ENCODE measurements around the gene PRPSAP2.
"Not testable (repeated sequence)": the region's sequence is repeated elsewhere in the genome, so short reads cannot be mapped to it uniquely, and the experiment has no call there.

Gene PRPSAP2, protein sequence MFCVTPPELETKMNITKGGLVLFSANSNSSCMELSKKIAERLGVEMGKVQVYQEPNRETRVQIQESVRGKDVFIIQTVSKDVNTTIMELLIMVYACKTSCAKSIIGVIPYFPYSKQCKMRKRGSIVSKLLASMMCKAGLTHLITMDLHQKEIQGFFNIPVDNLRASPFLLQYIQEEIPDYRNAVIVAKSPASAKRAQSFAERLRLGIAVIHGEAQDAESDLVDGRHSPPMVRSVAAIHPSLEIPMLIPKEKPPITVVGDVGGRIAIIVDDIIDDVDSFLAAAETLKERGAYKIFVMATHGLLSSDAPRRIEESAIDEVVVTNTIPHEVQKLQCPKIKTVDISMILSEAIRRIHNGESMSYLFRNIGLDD

DNA sequence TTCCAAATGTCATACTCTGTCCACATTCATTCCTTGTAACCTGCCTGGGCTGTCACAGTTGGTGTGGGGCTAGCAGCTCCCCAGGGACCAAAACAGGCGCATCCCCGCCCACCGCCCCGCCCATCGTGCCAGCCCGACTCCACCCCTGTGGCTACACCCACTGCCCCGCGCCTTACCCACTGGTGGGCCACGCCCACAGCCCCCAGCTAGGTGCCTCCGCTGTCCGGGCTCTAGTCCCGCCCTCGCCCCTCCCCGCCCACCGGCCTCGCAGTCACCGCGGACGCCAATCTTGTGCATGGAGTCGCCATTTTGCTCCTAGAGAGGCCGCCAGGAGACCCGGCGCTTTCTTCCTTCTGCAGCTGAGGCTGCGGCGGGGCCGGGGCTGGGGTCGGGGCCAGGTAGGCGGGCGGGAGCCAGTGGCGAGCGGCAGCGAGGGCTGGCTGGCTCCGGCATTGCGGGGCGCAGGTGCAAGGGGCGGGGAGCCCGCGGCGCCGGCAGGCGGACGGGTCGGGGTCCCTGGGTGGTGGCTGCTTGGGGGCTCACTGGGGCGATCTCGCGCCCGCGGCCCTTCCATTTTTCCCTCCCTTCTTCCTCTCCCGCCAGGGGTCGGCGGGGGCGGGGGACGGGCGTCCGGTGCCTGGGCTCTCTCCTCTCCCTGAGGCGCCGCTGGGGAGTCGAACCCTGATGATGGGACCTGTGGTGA lies at the start of gene PRPSAP2:
TSS of gene PRPSAP2 (plus strand) at position 268 of the 703 bp plus-strand sequence. CDS start 7,703 bp downstream, outside the sequence.
- peak; percentile 95 for DNase-seq (ENCODE audit: low spot score)
- Histone ChIP-seq H3K4me3 (peak within 1 kb of the TSS; percentile 88), H3K27ac (peak within 1 kb of the TSS; percentile 97 to 98)
- TF ChIP-seq, protein P1, sequence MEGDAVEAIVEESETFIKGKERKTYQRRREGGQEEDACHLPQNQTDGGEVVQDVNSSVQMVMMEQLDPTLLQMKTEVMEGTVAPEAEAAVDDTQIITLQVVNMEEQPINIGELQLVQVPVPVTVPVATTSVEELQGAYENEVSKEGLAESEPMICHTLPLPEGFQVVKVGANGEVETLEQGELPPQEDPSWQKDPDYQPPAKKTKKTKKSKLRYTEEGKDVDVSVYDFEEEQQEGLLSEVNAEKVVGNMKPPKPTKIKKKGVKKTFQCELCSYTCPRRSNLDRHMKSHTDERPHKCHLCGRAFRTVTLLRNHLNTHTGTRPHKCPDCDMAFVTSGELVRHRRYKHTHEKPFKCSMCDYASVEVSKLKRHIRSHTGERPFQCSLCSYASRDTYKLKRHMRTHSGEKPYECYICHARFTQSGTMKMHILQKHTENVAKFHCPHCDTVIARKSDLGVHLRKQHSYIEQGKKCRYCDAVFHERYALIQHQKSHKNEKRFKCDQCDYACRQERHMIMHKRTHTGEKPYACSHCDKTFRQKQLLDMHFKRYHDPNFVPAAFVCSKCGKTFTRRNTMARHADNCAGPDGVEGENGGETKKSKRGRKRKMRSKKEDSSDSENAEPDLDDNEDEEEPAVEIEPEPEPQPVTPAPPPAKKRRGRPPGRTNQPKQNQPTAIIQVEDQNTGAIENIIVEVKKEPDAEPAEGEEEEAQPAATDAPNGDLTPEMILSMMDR (IDR thresholded peaks at IDR 0.05), result no peak

DNA sequence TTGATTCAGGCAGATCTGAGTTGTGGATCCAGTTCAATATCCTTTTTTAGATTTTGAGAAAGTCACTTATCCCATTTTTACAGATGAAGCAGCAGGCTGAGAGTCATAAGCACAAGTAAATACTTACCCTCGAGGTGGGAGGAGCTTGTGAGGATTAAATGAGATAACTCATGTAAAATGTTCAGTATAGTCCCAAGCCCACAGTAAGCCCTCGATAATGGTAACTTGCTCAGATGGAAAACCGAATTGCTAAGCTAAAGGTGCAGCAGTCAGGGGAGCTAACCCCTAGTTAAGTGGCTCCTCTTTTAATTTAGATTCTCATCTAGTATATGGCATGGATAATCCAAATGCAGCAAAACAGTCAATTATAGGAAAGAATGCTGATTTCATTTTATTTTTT lies 42.0 kb upstream of the PRPSAP2 start:
- H3K4me3 ChIP-seq; H3K27ac ChIP-seq; DNase-seq (ENCODE audit: low spot score): not testable (repeated sequence)

DNA sequence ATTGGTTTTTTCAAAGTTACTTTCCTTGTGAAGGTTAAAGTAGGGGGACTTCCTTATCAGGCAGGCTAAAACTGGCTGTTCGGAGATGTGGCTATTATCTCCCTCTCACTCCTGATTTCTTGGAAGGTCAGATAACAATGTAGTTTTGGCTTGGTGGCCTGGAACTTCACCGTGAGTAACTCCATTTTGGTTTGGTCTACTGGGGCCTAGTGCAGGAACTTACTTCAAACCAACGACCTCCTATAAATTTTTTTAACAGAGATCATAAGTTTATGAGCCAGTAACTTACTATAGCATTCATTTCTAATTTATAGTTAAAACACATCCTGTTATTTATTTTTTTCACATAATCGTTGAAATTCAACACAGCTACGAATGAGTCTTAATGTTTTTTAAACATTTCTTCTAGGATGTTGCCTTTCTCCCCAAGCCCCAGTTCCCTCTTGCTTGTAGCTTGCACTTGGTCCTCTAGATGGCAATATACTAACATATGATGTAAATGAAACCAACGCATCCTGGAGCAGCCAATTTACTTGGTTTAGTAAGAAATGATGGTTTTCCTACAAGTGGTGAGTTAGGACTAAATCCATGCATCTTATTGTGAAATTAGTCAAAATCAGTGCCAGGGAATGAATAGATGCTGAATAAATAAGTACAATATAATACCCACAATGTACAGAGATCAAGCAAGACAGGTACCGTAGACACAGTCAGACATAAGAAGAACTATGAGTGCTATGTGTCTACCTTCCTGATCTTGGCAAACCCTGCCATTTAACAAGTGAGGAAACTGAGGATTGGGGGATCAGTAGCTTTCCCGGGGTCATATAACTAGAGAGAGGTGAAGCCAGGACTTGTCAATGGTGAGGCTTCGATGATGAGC lies 41.2 kb upstream of the PRPSAP2 start:
- not testable (repeated sequence) for DNase-seq (ENCODE audit: low spot score); H3K4me3 ChIP-seq; H3K27ac ChIP-seq
- TF ChIP-seq, protein P1 (IDR thresholded peaks at IDR 0.05), result peak; percentile 40

DNA sequence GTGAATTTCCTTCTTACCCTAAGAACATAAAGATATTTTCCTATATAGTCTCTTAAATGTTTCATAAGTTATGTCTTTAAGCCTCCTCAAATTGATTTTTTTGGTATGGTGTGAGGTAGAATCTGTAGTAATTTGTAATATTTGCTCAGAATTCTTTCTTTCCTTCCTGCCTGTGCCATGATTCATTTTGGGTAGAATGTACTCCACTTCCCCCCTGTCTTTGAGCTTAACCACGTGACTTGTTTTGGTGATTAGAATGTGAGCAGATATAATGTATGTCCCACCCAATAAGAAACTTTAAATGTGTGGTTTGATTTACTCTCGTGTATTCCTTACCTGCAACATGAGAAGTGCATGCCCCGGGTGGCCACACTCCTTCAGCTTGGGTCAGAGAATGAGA lies 36.5 kb upstream of the PRPSAP2 start:
- H3K4me3 ChIP-seq; H3K27ac ChIP-seq; DNase-seq (ENCODE audit: low spot score): not testable (repeated sequence)

DNA sequence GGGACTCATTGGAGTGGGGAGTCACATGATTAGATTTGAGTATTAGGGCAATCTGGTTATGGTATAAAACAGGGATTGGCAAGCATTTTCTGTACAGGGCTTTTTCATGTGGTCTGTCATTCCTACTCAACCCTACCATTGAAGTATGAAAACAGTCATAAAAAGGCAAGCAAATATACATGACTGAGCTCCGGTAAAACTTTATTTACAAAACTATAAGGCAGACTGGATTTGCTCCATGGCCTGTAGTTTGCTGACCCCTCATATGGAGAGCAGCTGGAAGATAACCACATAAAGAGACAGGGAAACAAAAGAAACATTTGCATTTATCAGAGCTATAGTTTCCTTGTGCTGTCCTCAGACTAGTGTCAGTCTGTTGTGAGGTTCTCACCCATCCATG lies 30.3 kb upstream of the PRPSAP2 start:
- DNase-seq (ENCODE audit: low spot score); H3K4me3 ChIP-seq; H3K27ac ChIP-seq: not testable (repeated sequence)

DNA sequence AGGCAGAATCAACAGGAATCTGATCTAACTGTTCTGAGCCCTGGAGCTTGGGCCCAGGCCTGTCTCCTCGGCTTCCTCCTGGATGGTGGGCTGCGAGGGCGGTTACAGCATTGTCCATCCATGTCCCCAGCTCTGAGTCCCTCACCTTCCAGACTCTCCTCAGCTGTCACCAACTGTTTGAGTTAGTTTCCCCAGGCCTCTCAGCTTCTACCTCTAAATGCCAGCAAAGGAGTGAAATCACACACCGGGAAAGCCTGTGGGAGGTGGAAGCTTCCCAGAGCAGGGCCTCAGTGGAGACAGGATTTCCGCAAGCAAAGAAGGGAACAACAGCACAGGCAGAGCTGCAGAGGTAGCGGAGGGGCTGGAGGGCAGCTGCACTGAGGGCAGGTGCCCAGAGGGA lies 9.4 kb upstream of the PRPSAP2 start:
- H3K27ac ChIP-seq, result no peak overlapping the region
- H3K4me3 ChIP-seq, result no peak overlapping the region
- TF ChIP-seq, protein P1 (IDR thresholded peaks at IDR 0.05), result no peak
- DNase-seq (ENCODE audit: low spot score), result no peak

DNA sequence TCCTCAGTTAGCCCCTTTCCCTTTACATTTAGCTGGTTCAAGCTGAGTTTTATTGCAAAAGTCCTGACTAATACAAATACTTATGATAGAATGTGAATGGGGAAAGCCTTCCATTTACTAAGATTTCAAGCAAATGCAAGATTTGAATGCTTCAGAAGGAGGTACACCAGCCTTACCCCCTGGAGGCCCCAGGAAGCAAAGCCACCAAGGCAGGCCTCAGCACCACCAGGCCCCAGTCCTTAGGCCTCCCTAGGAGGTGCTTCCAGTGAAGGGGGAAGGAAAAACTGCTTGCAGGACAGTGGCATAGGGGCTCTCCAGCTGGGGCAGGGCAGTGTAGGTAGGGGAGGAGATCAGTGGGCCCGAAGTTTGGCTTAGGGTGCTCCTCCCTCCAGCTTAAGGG lies 7.3 kb upstream of the PRPSAP2 start:
- no peak for DNase-seq (ENCODE audit: low spot score)
- TF ChIP-seq, protein P1 (IDR thresholded peaks at IDR 0.05), result no peak
- no peak overlapping the region for H3K4me3 ChIP-seq
- H3K27ac ChIP-seq, result no peak overlapping the region

DNA sequence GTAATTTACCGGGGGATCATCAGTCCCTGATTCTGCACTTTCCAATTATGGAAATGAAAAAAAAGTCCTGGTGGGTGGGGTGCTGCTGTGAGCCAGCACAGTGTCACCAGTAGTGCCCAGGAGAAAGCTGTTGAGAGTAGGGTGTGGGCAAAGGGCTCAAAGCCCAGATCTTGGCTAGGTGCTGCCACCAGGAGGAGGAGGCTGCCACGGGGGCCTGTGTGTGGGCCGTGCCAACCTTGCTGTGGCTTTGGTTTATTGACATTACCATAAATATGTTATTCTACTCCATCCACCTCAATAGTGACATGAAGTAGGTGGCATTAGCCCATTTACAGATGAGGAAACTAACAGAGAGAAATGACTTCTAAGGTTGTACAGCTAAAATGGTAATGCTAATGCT lies 6.7 kb upstream of the PRPSAP2 start:
- TF ChIP-seq, protein P1 (IDR thresholded peaks at IDR 0.05), result no peak
- no peak for DNase-seq (ENCODE audit: low spot score)
- no peak overlapping the region for H3K27ac ChIP-seq
- H3K4me3 ChIP-seq, result no peak overlapping the region
